Thoracic aorta (tissue), 2 donors: ENCODE results near the gene COL18A1. TPM values are rescaled to one million over a fixed set of nuclear protein-coding genes. Genes with fewer than 3 reads are reported as not detected.

Experiments used
- ATAC-seq: fragments of 150-250 bp; one replicate; pipeline ENCODE4 v1.8.0; 2017; ENCODE audit warnings: low read depth; ENCODE audit not compliant: insufficient number of reproducible peaks, low FRiP score
- DNase-seq: peaks from one replicate; pipeline ENCODE4 v3.0.0-alpha.2; 2020; ENCODE audit warnings: low spot score
- H3K27ac ChIP-seq, 2 donors: fragments of 200-600 bp; sonication (generic); 1 replicate in 1 of 2; 2 replicates in 1 of 2; pipeline ENCODE4 v1.5.1; 2016; ENCODE audit warnings: mild to moderate bottlenecking in 2 of 2, moderate library complexity in 2 of 2
- H3K27me3 ChIP-seq: fragments of 200-600 bp; sonication (generic); replicated peaks from 2 replicates; pipeline ENCODE4 v1.6.0; 2016; ENCODE audit warnings: mild to moderate bottlenecking; ENCODE audit not compliant: insufficient read depth
- H3K36me3 ChIP-seq: fragments of 200-600 bp; sonication (generic); one replicate; pipeline ENCODE4 v1.5.1; 2016
- H3K4me1 ChIP-seq, 2 donors: fragments of 200-600 bp; sonication (generic); 1 replicate in 1 of 2; 2 replicates in 1 of 2; pipeline versions ENCODE4 v1.5.1 to v1.6.0; 2016; ENCODE audit warnings: low read depth in 2 of 2, mild to moderate bottlenecking in 1 of 2; ENCODE audit not compliant: control insufficient read depth in 1 of 2
- H3K4me3 ChIP-seq: fragments of 200-600 bp; sonication (generic); 2 replicates; pipeline ENCODE4 v1.5.1; 2016; ENCODE audit warnings: mild to moderate bottlenecking
- H3K9me3 ChIP-seq: fragments of 200-600 bp; sonication (generic); 2 replicates; pipeline ENCODE4 v1.5.1; 2016
- CTCF ChIP-seq: fragments of 200-600 bp; sonication (generic); IDR thresholded peaks from one replicate; pipeline ENCODE4 v1.5.1; 2019; ENCODE audit warnings: antibody characterized with exemption
- total RNA-seq, 2 donors: library from RNA; depleted of rRNA; stranded (reverse); fragments of >200 nt; gene quantifications; one replicate each; pipeline versions ENCODE4 v1.1.0 to v1.2.3, GENCODE V29; 2016

The COL18A1 gene
- total RNA-seq, 2 donors from 2014 or later = 507 to 811 TPM

- Histone ChIP-seq H3K36me3 (no peaks in the 10 kb centered on the region), H3K27ac (peak overlapping the region; percentile 46 to 64), H3K4me1 (peaks cover 18 to 56% of the 10 kb centered on the region in 2 donors), H3K27me3 (no peaks in the 10 kb centered on the region), H3K4me3 (peak overlapping the region; percentile 69), H3K9me3 (no peaks in the 10 kb centered on the region)
- ATAC-seq = no peak
- no peak for DNase-seq
- TF ChIP-seq CTCF = no peak
Observed at GRCh38 chr21:45454060-45454925, 49.3 kb downstream of the COL18A1 start.

GRCh38 chr21:45454926-45455673 is 50.1 kb downstream of the COL18A1 start:
- peak; percentile 54 for ATAC-seq
- no peaks in the 10 kb centered on the region for H3K36me3 ChIP-seq
- no peak for DNase-seq
- no peaks in the 10 kb centered on the region for H3K9me3 ChIP-seq
- TF ChIP-seq CTCF = no peak
- H3K27ac ChIP-seq = peak overlapping the region; percentile 46 to 64
- no peaks in the 10 kb centered on the region for H3K27me3 ChIP-seq
- H3K4me3 ChIP-seq = peak overlapping the region; percentile 69
- peaks cover 18 to 64% of the 10 kb centered on the region in 2 donors for H3K4me1 ChIP-seq

- ATAC-seq (no peak), DNase-seq (no peak)
- H3K27me3 ChIP-seq = no peaks in the 10 kb centered on the region
- TF ChIP-seq CTCF = no peak
- H3K9me3 ChIP-seq = no peaks in the 10 kb centered on the region
- peak overlapping the region; percentile 46 to 64 for H3K27ac ChIP-seq
- peak overlapping the region; percentile 69 for H3K4me3 ChIP-seq
- H3K4me1 ChIP-seq = peaks cover 21 to 72% of the 10 kb centered on the region in 2 donors
- H3K36me3 ChIP-seq = no peaks in the 10 kb centered on the region
Observed at GRCh38 chr21:45455674-45456583, 51.0 kb downstream of the COL18A1 start.

- H3K36me3 ChIP-seq = peaks cover 2% of the 10 kb centered on the region
- no peak for TF ChIP-seq CTCF
- ATAC-seq = no peak
- no peak for DNase-seq
- no peaks in the 10 kb centered on the region for H3K9me3 ChIP-seq
- H3K4me3 ChIP-seq = peak overlapping the region; percentile 69
- peak overlapping the region in 1 of 2 donors; percentile 50 for H3K27ac ChIP-seq
- H3K27me3 ChIP-seq = no peaks in the 10 kb centered on the region
- peaks cover 21 to 73% of the 10 kb centered on the region in 2 donors for H3K4me1 ChIP-seq
Observed at GRCh38 chr21:45456584-45457160, 51.7 kb downstream of the COL18A1 start.
